Measurements from ENCODE around the gene TMEM255B.

DNA sequence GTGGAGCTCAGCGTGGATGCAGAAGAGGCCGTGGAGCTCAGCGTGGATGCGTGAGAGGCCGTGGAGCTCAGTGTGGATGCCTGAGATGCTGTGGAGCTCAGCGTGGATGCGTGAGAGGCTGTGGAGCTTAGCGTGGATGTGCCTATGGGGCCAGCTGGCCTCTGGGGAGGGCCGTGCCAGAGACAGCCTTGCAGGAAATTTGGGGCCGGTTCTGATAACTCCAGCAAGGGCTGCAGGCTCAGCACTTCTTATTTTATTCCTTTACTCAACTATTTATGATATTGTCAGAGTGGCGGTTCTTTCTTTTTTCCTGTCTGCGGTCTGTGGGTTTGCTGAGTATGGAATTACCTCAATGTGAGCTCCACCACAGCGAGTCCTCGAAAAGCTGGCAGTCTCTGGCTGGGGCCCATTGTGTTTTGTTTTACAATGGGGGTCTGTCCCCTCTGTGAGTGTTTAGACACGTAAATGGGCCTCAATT, 17.8 kb upstream of the TMEM255B start:
- TF ChIP-seq POLR2A (IDR thresholded peaks at IDR 0.05; ENCODE audit: low read length) (no peak), GATA1 (IDR thresholded peaks at IDR 0.05; ENCODE audit: low read depth, low read length) (no peak)
